H1 (cell line): Measurements from ENCODE around the gene PNRC1. TPM values are rescaled to one million over a fixed set of nuclear protein-coding genes. Genes with fewer than 3 reads are reported as not detected.

Source experiments
- CTBP2 ChIP-seq: IDR thresholded peaks from 2 replicates; pipeline ENCODE4 v1.7.0; 2011; ENCODE audit warnings: borderline replicate concordance, mild to moderate bottlenecking, moderate library complexity, mixed read lengths, low read length; ENCODE audit not compliant: insufficient read depth, insufficient read length
- HDAC2 ChIP-seq, 2 experiments: fragments of 300-600 bp in 1 of 2; sonication (generic) in 1 of 2; IDR thresholded peaks; 2 replicates each; pipeline ENCODE4 v1.6.1; 2011 to 2012; ENCODE audit warnings: low read depth in 2 of 2, low read length in 2 of 2, mild to moderate bottlenecking in 2 of 2, moderate library complexity in 2 of 2, borderline replicate concordance in 1 of 2, inconsistent platforms in 1 of 2
- SIN3A ChIP-seq, 2 experiments: IDR thresholded peaks in 1 of 2; conservative IDR thresholded peaks in 1 of 2; 2 replicates each; pipeline ENCODE4 v1.6.1; 2011 to 2012; ENCODE audit warnings: low read length in 2 of 2, improper control_type of control experiment in 1 of 2, low read depth in 1 of 2, mild to moderate bottlenecking in 1 of 2
- TAF7 ChIP-seq: optimal IDR thresholded peaks from 2 replicates; pipeline ENCODE3; 2011; ENCODE audit warnings: low read depth, mild to moderate bottlenecking, inconsistent platforms, low read length, moderate library complexity, borderline replicate concordance
- polyA plus RNA-seq, 7 experiments: library from polyadenylated mRNA; depleted of rRNA in 3 of 7; stranded (reverse) in 5 of 7; unstranded in 2 of 7; fragments of >200 nt in 5 of 7; fragments of 200-250 nt in 2 of 7; gene quantifications; 1 replicate in 5 of 7; 2 replicates in 1 of 7; 4 replicates in 1 of 7; pipeline versions ENCODE4 v1.2.1 to v1.2.3, GENCODE V29; 2011 to 2013; ENCODE audit warnings: missing spikeins in 2 of 7, mixed read lengths in 2 of 7
- total RNA-seq: library from RNA; stranded (reverse); fragmentation: NEBNext Ultra II Directional; extraction: Animal tissue kit (Norgen Biotek cat#: 25700); gene quantifications from 2 replicates; pipeline ENCODE4 v1.2.1, GENCODE V29; 2021

PNRC1 gene
- total and polyA plus RNA-seq, 2 of the 8 experiments (the other 6 are each of a cell fraction or from before 2014, with no cell fraction given): 6.3 to 48.5 TPM

DNA sequence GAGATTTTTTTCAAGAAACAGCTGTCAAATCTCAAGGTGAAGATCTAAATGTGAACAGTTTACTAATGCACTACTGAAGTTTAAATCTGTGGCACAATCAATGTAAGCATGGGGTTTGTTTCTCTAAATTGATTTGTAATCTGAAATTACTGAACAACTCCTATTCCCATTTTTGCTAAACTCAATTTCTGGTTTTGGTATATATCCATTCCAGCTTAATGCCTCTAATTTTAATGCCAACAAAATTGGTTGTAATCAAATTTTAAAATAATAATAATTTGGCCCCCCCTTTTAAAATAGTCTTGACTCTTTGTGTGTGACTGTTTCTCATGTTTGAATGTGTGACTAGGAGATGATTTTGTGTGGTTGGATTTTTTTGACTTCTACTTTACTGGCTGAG, 4.0 kb downstream of the PNRC1 start (continued):
- no peak for TF ChIP-seq SIN3A (conservative IDR thresholded peaks at IDR 0.05 in 1 of 2, IDR thresholded peaks at IDR 0.05 in 1 of 2; ENCODE audit: low read depth in 1 of 2, low read length in 2 of 2)
- no peak for TF ChIP-seq HDAC2 (IDR thresholded peaks at IDR 0.05; ENCODE audit: borderline replicate concordance in 1 of 2, low read depth in 2 of 2, low read length in 2 of 2)
- TF ChIP-seq TAF7: no peak
- no peak for TF ChIP-seq CTBP2
- TF ChIP-seq, all 59 proteins: peak for 0
